SK-N-SH (cell line): Measurements from ENCODE around the gene FAM9A. TPM values are rescaled to one million over a fixed set of nuclear protein-coding genes. Genes with fewer than 3 reads are reported as not detected.

Experiments
- CTCF ChIA-PET: fragments of 300-600, 350-600 bp; formaldehyde crosslinking; extraction: SDS; loops from one replicate; lab custom pipeline; 2021; lab: Yijun Ruan, JAX
- POLR2A ChIA-PET: fragments of 350-600 bp; sonication (Branson Sonifier 250); formaldehyde crosslinking; extraction: SDS; loops from one replicate; lab custom pipeline; 2020; ENCODE audit warnings: antibody characterized with exemption, inconsistent platforms; lab: Yijun Ruan, JAX
- DNase-seq: peaks from one replicate; pipeline ENCODE4 v3.0.0; 2012
- H2AFZ ChIP-seq: fragments of 200-600 bp; sonication (generic); 2 replicates; pipeline ENCODE4 v1.8.1; 2016; ENCODE audit warnings: antibody characterized with exemption, mild to moderate bottlenecking, low read depth
- H3F3A ChIP-seq: fragments of 200-600 bp; sonication (generic); replicated peaks from 2 replicates; pipeline ENCODE3; 2016; ENCODE audit warnings: antibody characterized with exemption, mild to moderate bottlenecking; ENCODE audit not compliant: insufficient read depth
- H3K27ac ChIP-seq, 2 experiments: fragments of 200-500 bp in 1 of 2; fragments of 200-600 bp in 1 of 2; sonication (Bioruptor generic) in 1 of 2; sonication (generic), shearing (Covaris generic) in 1 of 2; 2 replicates each; pipeline versions ENCODE4 v1.5.1 to v1.6.1; 2014 to 2016; ENCODE audit warnings: low read depth in 2 of 2, inconsistent platforms in 1 of 2, low read length in 1 of 2, mild to moderate bottlenecking in 1 of 2, mixed read lengths in 1 of 2
- H3K27me3 ChIP-seq: fragments of 200-600 bp; sonication (generic), shearing (Covaris generic); 2 replicates; pipeline ENCODE4 v1.6.1; 2016; ENCODE audit warnings: mixed run types; ENCODE audit not compliant: insufficient read depth
- H3K36me3 ChIP-seq, 2 experiments: fragments of 200-500 bp in 1 of 2; fragments of 200-600 bp in 1 of 2; sonication (Bioruptor generic) in 1 of 2; sonication (generic) in 1 of 2; replicated peaks in 1 of 2; 2 replicates each; pipeline versions ENCODE3 to v1.5.1; 2014 to 2016; ENCODE audit warnings: low read length in 1 of 2, mild to moderate bottlenecking in 1 of 2; ENCODE audit not compliant: insufficient read depth in 2 of 2, control insufficient read depth in 1 of 2
- H3K4me1 ChIP-seq, 2 experiments: fragments of 200-500 bp in 1 of 2; fragments of 200-600 bp in 1 of 2; sonication (Bioruptor generic) in 1 of 2; sonication (generic), shearing (Covaris generic) in 1 of 2; 2 replicates each; pipeline versions ENCODE4 v1.5.1 to v1.6.1; 2014 to 2016; ENCODE audit warnings: low read depth in 1 of 2, low read length in 1 of 2, mixed run types in 1 of 2; ENCODE audit not compliant: insufficient read depth in 2 of 2, control insufficient read depth in 1 of 2
- H3K4me2 ChIP-seq: fragments of 200-600 bp; sonication (generic), shearing (Covaris generic); 2 replicates; pipeline ENCODE4 v1.6.1; 2017; ENCODE audit warnings: mixed run types
- H3K4me3 ChIP-seq, 2 experiments: fragments of 200-500 bp in 1 of 2; fragments of 200-600 bp in 1 of 2; sonication (Bioruptor generic) in 1 of 2; sonication (generic), shearing (Covaris generic) in 1 of 2; 2 replicates each; pipeline versions ENCODE4 v1.5.1 to v1.8.1; 2014 to 2016; ENCODE audit warnings: low read depth in 2 of 2, inconsistent platforms in 1 of 2, low read length in 1 of 2, mild to moderate bottlenecking in 1 of 2, mixed read lengths in 1 of 2, moderate library complexity in 1 of 2
- H3K79me2 ChIP-seq: fragments of 200-600 bp; sonication (generic); 2 replicates; pipeline ENCODE4 v1.8.1; 2017; ENCODE audit warnings: mild to moderate bottlenecking; ENCODE audit not compliant: insufficient read depth
- H3K9ac ChIP-seq: fragments of 200-600 bp; sonication (generic); 2 replicates; pipeline ENCODE4 v1.6.1; 2017; ENCODE audit warnings: mixed run types
- H3K9me2 ChIP-seq: fragments of 200-600 bp; sonication (generic); 2 replicates; pipeline ENCODE4 v1.6.1; 2017; ENCODE audit warnings: mixed run types
- H3K9me3 ChIP-seq: fragments of 200-600 bp; sonication (generic); 2 replicates; pipeline ENCODE4 v1.6.1; 2017; ENCODE audit warnings: mixed run types, mild to moderate bottlenecking, moderate library complexity
- H4K20me1 ChIP-seq: fragments of 200-600 bp; sonication (generic); 2 replicates; pipeline ENCODE4 v1.6.1; 2017; ENCODE audit warnings: mild to moderate bottlenecking, mixed run types; ENCODE audit not compliant: insufficient read depth
- EP300 ChIP-seq, 2 experiments: IDR thresholded peaks; 2 replicates each; pipeline versions ENCODE4 v1.4.0 to v1.6.1; 2012; ENCODE audit warnings: borderline replicate concordance in 1 of 2, low read depth in 1 of 2, low read length in 1 of 2
- FOXM1 ChIP-seq: IDR thresholded peaks from 2 replicates; pipeline ENCODE4 v1.4.0; 2012; ENCODE audit warnings: low read depth, mild to moderate bottlenecking
- GABPA ChIP-seq: IDR thresholded peaks from 2 replicates; pipeline ENCODE4 v1.4.0; 2012; ENCODE audit warnings: low read depth, mild to moderate bottlenecking
- GATA2 ChIP-seq: sonication (generic); formaldehyde crosslinking; IDR thresholded peaks from 2 replicates; pipeline ENCODE4 v1.5.0; 2020; ENCODE audit warnings: mild to moderate bottlenecking, missing genetic modification reagents
- MAX ChIP-seq: IDR thresholded peaks from 2 replicates; pipeline ENCODE4 v1.4.0; 2012; ENCODE audit warnings: low read depth
- NRF1 ChIP-seq: IDR thresholded peaks from 2 replicates; pipeline ENCODE4 v1.6.1; 2012; ENCODE audit warnings: low read depth, mild to moderate bottlenecking, low read length
- RAD21 ChIP-seq: IDR thresholded peaks from 2 replicates; pipeline ENCODE4 v1.6.1; 2012; ENCODE audit warnings: mild to moderate bottlenecking, low read length
- REST ChIP-seq: IDR thresholded peaks from 2 replicates; pipeline ENCODE4 v1.6.1; 2012; ENCODE audit warnings: mild to moderate bottlenecking, low read depth, low read length, moderate library complexity
- RFX5 ChIP-seq: IDR thresholded peaks from 2 replicates; pipeline ENCODE4 v1.6.1; 2012; ENCODE audit warnings: mild to moderate bottlenecking, improper control_type of control experiment, low read length
- SMC3 ChIP-seq: IDR thresholded peaks from 2 replicates; pipeline ENCODE4 v1.6.1; 2012; ENCODE audit warnings: low read depth, low read length, improper control_type of control experiment
- USF1 ChIP-seq: IDR thresholded peaks from 2 replicates; pipeline ENCODE4 v1.4.0; 2012; ENCODE audit warnings: low read depth, borderline replicate concordance
- USF2 ChIP-seq: fragments of 150-350 bp; IDR thresholded peaks from 2 replicates; pipeline ENCODE4 v1.6.1; 2017; ENCODE audit warnings: antibody characterized with exemption, low read length, low read depth, borderline replicate concordance
- WGBS: methylation state at CpG from one replicate; pipeline ENCODE4 v1.1.6; 2017; ENCODE audit warnings: low lambda C conversion rate; 5-methylcytosine and 5-hydroxymethylcytosine counted together
- polyA plus RNA-seq, 3 experiments: library from polyadenylated mRNA; depleted of rRNA; stranded (reverse); fragments of >200 nt; gene quantifications; 2 replicates each; pipeline ENCODE4 v1.2.3, GENCODE V29; 2012
- TF ChIP-seq, protein P1 (sequence below): IDR thresholded peaks from 2 replicates; pipeline ENCODE4; 2012
- TF ChIP-seq, protein P2 (sequence below): fragments of 200-600 bp; sonication (generic); IDR thresholded peaks from 2 replicates; pipeline ENCODE4 v1.6.1; 2017; ENCODE audit warnings: antibody characterized with exemption, mild to moderate bottlenecking, moderate library complexity

The FAM9A gene
- polyA plus RNA-seq, 1 of the 3 experiments (the other 2 are of a cell fraction), result not detected

DNA sequence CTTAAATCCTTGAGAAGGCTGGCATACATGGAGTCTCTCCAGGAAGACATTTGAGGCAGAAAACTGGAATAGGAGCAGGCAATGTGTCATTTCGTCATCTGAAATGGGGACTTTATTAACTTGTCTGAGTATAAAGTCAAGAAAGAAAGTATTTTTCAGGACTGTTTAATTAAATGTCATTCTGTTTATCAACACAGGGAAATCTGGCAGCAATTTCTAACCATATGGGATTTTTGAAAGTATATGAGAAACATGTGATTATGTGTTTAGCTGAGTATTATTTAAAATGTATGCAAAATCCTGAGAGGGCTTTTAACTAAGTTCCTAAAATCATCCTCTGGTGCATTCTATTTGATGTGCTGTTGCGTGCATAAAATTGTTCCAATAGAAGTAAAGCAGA, 3.9 kb upstream of the FAM9A start:
- no peak overlapping the region for H3K4me3 ChIP-seq
- no peak overlapping the region for H3K4me2 ChIP-seq
- ChIA-PET POLR2A (no interaction called here), CTCF (interaction anchor here (0.7 kb wide), 1 partner anchor 708 kb away, joined by 3 read pairs; no protein-coding TSS in a partner anchor)
- H2AFZ ChIP-seq, result no peak overlapping the region
- H3F3A ChIP-seq, result no peaks in the 10 kb centered on the region
- H3K36me3 ChIP-seq, result no peaks in the 10 kb centered on the region
- no peaks in the 10 kb centered on the region for H3K79me2 ChIP-seq
- no peak for DNase-seq
- no peaks in the 10 kb centered on the region for H3K27me3 ChIP-seq
- no peaks in the 10 kb centered on the region for H3K4me1 ChIP-seq
- H3K9me2 ChIP-seq, result no peaks in the 10 kb centered on the region
- TF ChIP-seq SMC3 (no peak), FOXM1 (no peak), MAX (no peak), EP300 (IDR thresholded peaks at IDR 0.05; ENCODE audit: borderline replicate concordance in 1 of 2, low read depth in 1 of 2, low read length in 1 of 2) (no peak), NRF1 (no peak), GATA2 (CRISPR knock-in tag) (no peak), GABPA (no peak), USF1 (no peak), RFX5 (no peak), USF2 (no peak), RAD21 (no peak), REST (no peak)
- TF ChIP-seq, protein P1, sequence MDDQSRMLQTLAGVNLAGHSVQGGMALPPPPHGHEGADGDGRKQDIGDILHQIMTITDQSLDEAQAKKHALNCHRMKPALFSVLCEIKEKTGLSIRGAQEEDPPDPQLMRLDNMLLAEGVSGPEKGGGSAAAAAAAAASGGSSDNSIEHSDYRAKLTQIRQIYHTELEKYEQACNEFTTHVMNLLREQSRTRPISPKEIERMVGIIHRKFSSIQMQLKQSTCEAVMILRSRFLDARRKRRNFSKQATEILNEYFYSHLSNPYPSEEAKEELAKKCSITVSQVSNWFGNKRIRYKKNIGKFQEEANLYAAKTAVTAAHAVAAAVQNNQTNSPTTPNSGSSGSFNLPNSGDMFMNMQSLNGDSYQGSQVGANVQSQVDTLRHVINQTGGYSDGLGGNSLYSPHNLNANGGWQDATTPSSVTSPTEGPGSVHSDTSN, result no peak
- TF ChIP-seq, protein P2, sequence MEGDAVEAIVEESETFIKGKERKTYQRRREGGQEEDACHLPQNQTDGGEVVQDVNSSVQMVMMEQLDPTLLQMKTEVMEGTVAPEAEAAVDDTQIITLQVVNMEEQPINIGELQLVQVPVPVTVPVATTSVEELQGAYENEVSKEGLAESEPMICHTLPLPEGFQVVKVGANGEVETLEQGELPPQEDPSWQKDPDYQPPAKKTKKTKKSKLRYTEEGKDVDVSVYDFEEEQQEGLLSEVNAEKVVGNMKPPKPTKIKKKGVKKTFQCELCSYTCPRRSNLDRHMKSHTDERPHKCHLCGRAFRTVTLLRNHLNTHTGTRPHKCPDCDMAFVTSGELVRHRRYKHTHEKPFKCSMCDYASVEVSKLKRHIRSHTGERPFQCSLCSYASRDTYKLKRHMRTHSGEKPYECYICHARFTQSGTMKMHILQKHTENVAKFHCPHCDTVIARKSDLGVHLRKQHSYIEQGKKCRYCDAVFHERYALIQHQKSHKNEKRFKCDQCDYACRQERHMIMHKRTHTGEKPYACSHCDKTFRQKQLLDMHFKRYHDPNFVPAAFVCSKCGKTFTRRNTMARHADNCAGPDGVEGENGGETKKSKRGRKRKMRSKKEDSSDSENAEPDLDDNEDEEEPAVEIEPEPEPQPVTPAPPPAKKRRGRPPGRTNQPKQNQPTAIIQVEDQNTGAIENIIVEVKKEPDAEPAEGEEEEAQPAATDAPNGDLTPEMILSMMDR, result no peak
- H4K20me1 ChIP-seq, result no peaks in the 10 kb centered on the region
- no peak overlapping the region for H3K27ac ChIP-seq
- H3K9me3 ChIP-seq, result no peaks in the 10 kb centered on the region
- H3K9ac ChIP-seq, result no peak overlapping the region
- 23% methylated on average over 2 of the region's 2 CpGs for WGBS
